ENCODE measurements around the gene PSENEN. TPM values are rescaled to one million over a fixed set of nuclear protein-coding genes. Genes with fewer than 3 reads are reported as not detected.

The PSENEN gene, protein sequence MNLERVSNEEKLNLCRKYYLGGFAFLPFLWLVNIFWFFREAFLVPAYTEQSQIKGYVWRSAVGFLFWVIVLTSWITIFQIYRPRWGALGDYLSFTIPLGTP
- total RNA-seq (2011; cell fraction: chromatin; rRNA removed; ENCODE audit: low replicate concordance): 14.8 and 25.8 TPM in 2 replicates
- 38.7 and 45.7 TPM in 2 replicates for total RNA-seq (2011; cell fraction: nucleolus; rRNA removed)
- total RNA-seq (2011; cell fraction: nucleoplasm; rRNA removed): 23.4 and 27.6 TPM in 2 replicates
- total RNA-seq (2014; rRNA removed) (42.3 and 49.6 TPM in 2 replicates), total RNA-seq (2014; rRNA removed; fragmentation: Illumina TruSeq; extraction: Trizol) (48.0 and 53.3 TPM in 2 replicates), total RNA-seq (2015; rRNA removed; fragmentation: Illumina TruSeq; extraction: Trizol) (59.0 and 61.1 TPM in 2 replicates), total RNA-seq (2021) (63.1 and 65.7 TPM in 2 replicates), polyA plus RNA-seq (2011; rRNA removed) (29.6 and 34.5 TPM in 2 replicates), polyA plus RNA-seq (2014; fragmentation: Illumina TruSeq; extraction: Trizol) (54.2 and 58.6 TPM in 2 replicates), polyA plus RNA-seq (2014; fragmentation: Nextera tagmentation; extraction: Ambion mirVana) (100 to 1,000 TPM; 261 to 299 TPM), polyA plus RNA-seq (2014; rRNA removed) (76.5 and 79.2 TPM in 2 replicates), polyA minus RNA-seq (2011; rRNA and poly(A)+ RNA removed) (22.1 and 30.1 TPM in 2 replicates), Bru-seq, nascent RNA (percentile 78 among the genes with signal in this experiment), BruChase-seq, experiment 1, labeled RNA remaining after a 2-hour chase (percentile 75 among the genes with signal in this experiment), BruChase-seq, experiment 2, labeled RNA remaining after a 6-hour chase (percentile 75 among the genes with signal in this experiment)
- polyA plus RNA-seq (2011; cell fraction: cytosol; rRNA removed): 47.5 and 76.3 TPM in 2 replicates
- 25.2 and 26.0 TPM in 2 replicates for polyA plus RNA-seq (2011; cell fraction: nucleus; rRNA removed)
- 61.9 and 63.5 TPM in 2 replicates for polyA plus RNA-seq (2012)
- 10.7 and 13.5 TPM in 2 replicates for polyA minus RNA-seq (2011; cell fraction: cytosol; rRNA and poly(A)+ RNA removed)
- 5.4 and 7.6 TPM in 2 replicates for polyA minus RNA-seq (2011; cell fraction: nucleus; rRNA and poly(A)+ RNA removed)
- long read RNA-seq, experiment 1, transcript PSENEN-202 (4 exons, 1,661 nt): major isoform, 22 of 29 reads
- long read RNA-seq, experiment 1, partial matches to known transcripts: 4 of 29 reads
- long read RNA-seq, experiment 1, other reads (novel, unspliced or antisense): 1 of 29 reads
- long read RNA-seq, experiment 2, transcript PSENEN-202 (4 exons, 1,661 nt): major isoform, 38 of 46 reads
- long read RNA-seq, experiment 2, partial matches to known transcripts: 6 of 46 reads
- long read RNA-seq, experiment 2, other reads (novel, unspliced or antisense): 0 of 46 reads
- long read RNA-seq, experiment 3, transcript PSENEN-202 (4 exons, 1,661 nt): major isoform, 14 of 16 reads
- long read RNA-seq, experiment 3, partial matches to known transcripts: 2 of 16 reads
- long read RNA-seq, experiment 3, other reads (novel, unspliced or antisense): 0 of 16 reads

DNA sequence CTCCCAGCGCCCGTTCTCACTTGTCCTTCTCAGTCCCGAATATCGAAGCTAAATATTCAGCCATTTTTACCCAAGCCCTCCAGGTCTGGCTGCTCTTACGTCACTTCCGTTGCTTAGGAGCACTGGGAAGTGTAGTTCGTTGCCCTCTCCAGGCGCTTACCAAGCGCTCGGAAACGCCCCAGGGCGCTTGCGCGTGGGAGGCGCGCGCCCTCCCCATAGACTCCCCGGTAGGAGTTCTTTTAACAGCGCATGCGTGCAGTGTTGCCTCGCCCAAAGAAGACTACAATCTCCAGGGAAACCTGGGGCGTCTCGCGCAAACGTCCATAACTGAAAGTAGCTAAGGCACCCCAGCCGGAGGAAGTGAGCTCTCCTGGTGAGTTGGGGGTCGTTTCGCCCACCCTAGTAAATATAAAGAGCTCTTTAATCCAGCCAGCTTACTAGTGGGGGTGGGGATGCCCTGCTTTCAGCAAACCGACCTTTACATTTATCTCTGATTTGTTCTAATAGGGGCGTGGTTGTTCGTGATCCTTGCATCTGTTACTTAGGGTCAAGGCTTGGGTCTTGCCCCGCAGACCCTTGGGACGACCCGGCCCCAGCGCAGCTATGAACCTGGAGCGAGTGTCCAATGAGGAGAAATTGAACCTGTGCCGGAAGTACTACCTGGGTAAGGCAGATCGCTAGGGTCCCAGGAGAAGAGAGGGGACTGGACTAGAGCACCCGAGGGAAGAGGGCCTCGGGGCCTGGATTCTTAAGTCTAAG, at the start of gene PSENEN, which contains the start of gene U2AF1L4:
PSENEN (plus strand) TSS at position 324 of the 759 bp plus-strand sequence; CDS start at position 604, 280 bp downstream.
U2AF1L4 (minus strand) TSS at position 91 of the 759 bp plus-strand sequence; CDS start at position 64, 27 bp downstream.
- H3K4me2 ChIP-seq (ENCODE audit: insufficient read depth, low read length): peak within 1 kb of the TSS; percentile 95
- H3K4me1 ChIP-seq (replicated peaks in 1 of 2; ENCODE audit: control insufficient read depth in 2 of 2, insufficient read depth in 2 of 2, low read length in 2 of 2): peaks cover 27 to 47% of the 10 kb centered on the region in 2 experiments; a peak in 4 of 5 replicates
- H4K20me1 ChIP-seq (replicated peaks; ENCODE audit: control insufficient read depth, insufficient read depth, low read length): no peaks in the 10 kb centered on the region
- FAIRE-seq (peak; percentile 95), ATAC-seq (peak; percentile 70), DNase-seq (ENCODE audit: extremely low read depth in 1 of 4, low spot score in 3 of 4) (peak; percentile 87 to 100 (median 90))
- peak within 1 kb of the TSS; percentile 92 for H2AFZ ChIP-seq (ENCODE audit: low read depth, low read length)
- H3K36me3 ChIP-seq (ENCODE audit: control insufficient read depth, insufficient read depth, low read length): peaks cover 19% of the 10 kb centered on the region; the same call in 1 of the 3 replicates
- H3K9me3 ChIP-seq (replicated peaks; ENCODE audit: control insufficient read depth, insufficient read depth, low read depth, low read length): no peaks in the 10 kb centered on the region
- peak within 1 kb of the TSS; percentile 92 to 94 for H3K9ac ChIP-seq (ENCODE audit: insufficient read depth in 1 of 2, low read depth in 2 of 2, low read length in 2 of 2)
- no peaks in the 10 kb centered on the region for H3K27me3 ChIP-seq (ENCODE audit: control insufficient read depth in 2 of 2, insufficient read depth in 2 of 2, low read length in 2 of 2)
- ChIA-PET POLR2A (interaction anchor here (0.7 to 1.9 kb wide), 6 partner anchors 9 to 401 kb away, joined by 3 to 12 read pairs (median 4); partner anchors contain the start of gene PROSER3), CTCF (ENCODE audit: low intra/inter-chr PET ratio) (no interaction called here)
- no peaks in the 10 kb centered on the region for H3K9me1 ChIP-seq (ENCODE audit: control insufficient read depth, insufficient read depth, low read length)
- peak within 1 kb of the TSS; percentile 99 for H3K27ac ChIP-seq (ENCODE audit: extremely low read depth, low read depth, low read length)
- H3K79me2 ChIP-seq (ENCODE audit: control insufficient read depth, insufficient read depth, low read length): peaks cover 16% of the 10 kb centered on the region
- under 1% methylated on average over 40 of the region's 40 CpGs for WGBS (ENCODE audit: insufficient coverage, low coverage, missing lambda C conversion rate)
- intact Hi-C loops (cut with micrococcal nuclease): loop anchor here (10.0 kb wide), 1 partner anchor 101 kb away; the partner anchor contains the start of genes COX6B1 and ETV2
- peak within 1 kb of the TSS; percentile 92 for H3K4me3 ChIP-seq
- in situ Hi-C loops (cut with MboI): no loop called here
- BruUV-seq (replicated peaks): TSS peak; percentile 62
- TF ChIP-seq SMAD1 (IDR thresholded peaks at IDR 0.05; ENCODE audit: low read depth, low read length, partially characterized antibody) (no peak), BDP1 (IDR thresholded peaks at IDR 0.05; ENCODE audit: insufficient read depth, insufficient read length) (no peak), SIN3A (IDR thresholded peaks at IDR 0.05; ENCODE audit: borderline replicate concordance in 2 of 2, control insufficient read depth in 1 of 2, low read depth in 2 of 2, low read length in 2 of 2) (peak; percentile 87 to 88; a peak in 3 of 4 replicates), TCF7L2 (IDR thresholded peaks at IDR 0.05; ENCODE audit: low read depth, low read length) (no peak), ARNT (IDR thresholded peaks at IDR 0.05) (no peak), MTA1 (IDR thresholded peaks at IDR 0.05; ENCODE audit: borderline replicate concordance) (no peak), NFE2 (IDR thresholded peaks at IDR 0.05; ENCODE audit: low read depth) (no peak), SREBF1 (IDR thresholded peaks at IDR 0.05; ENCODE audit: borderline replicate concordance, low read depth, low read length) (no peak), HDAC2 (IDR thresholded peaks at IDR 0.05) (peak; percentile 19; the same call in 1 of the 2 replicates), CREB1 (IDR thresholded peaks at IDR 0.05) (peak; percentile 78), CREB1 (CRISPR knock-in tag; IDR thresholded peaks at IDR 0.05) (peak; percentile 91), TARDBP (IDR thresholded peaks at IDR 0.05) (no peak), ZNF165 (CRISPR knock-in tag; IDR thresholded peaks at IDR 0.05; ENCODE audit: borderline replicate concordance) (no peak)
- TF ChIP-seq, protein P1, sequence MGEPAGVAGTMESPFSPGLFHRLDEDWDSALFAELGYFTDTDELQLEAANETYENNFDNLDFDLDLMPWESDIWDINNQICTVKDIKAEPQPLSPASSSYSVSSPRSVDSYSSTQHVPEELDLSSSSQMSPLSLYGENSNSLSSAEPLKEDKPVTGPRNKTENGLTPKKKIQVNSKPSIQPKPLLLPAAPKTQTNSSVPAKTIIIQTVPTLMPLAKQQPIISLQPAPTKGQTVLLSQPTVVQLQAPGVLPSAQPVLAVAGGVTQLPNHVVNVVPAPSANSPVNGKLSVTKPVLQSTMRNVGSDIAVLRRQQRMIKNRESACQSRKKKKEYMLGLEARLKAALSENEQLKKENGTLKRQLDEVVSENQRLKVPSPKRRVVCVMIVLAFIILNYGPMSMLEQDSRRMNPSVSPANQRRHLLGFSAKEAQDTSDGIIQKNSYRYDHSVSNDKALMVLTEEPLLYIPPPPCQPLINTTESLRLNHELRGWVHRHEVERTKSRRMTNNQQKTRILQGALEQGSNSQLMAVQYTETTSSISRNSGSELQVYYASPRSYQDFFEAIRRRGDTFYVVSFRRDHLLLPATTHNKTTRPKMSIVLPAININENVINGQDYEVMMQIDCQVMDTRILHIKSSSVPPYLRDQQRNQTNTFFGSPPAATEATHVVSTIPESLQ (CRISPR knock-in tag; IDR thresholded peaks at IDR 0.05): no peak
